HG02870 (cell line): ENCODE measurements around the gene ITPR2.

Experiments
- ATAC-seq: cut with Tn5 transposase; IDR thresholded peaks from one replicate; pipeline ENCODE4 v1.9.1; 2021; ENCODE audit warnings: mild to moderate bottlenecking, moderate library complexity; ENCODE audit not compliant: unreplicated experiment

The ITPR2 gene

GRCh38 chr12:26735249-26735639 is 97.8 kb downstream of the ITPR2 start:
- ATAC-seq: no peak

GRCh38 chr12:26734510-26735248 is 98.3 kb downstream of the ITPR2 start:
- no peak for ATAC-seq

GRCh38 chr12:26732005-26732908 is 100.7 kb downstream of the ITPR2 start:
- peak; percentile 47 for ATAC-seq

- ATAC-seq: no peak
These were observed 102.3 kb downstream of the ITPR2 start for GRCh38 chr12:26730481-26731350.

GRCh38 chr12:26729137-26729671 is 103.8 kb downstream of the ITPR2 start:
- ATAC-seq: peak; percentile 41

GRCh38 chr12:26728205-26729050 is 104.6 kb downstream of the ITPR2 start:
- ATAC-seq: no peak

- ATAC-seq: no peak
These were observed 105.4 kb downstream of the ITPR2 start for GRCh38 chr12:26727482-26728204.

GRCh38 chr12:26726956-26727355 is 106.0 kb downstream of the ITPR2 start:
- ATAC-seq: no peak

GRCh38 chr12:26725276-26725916 is 107.6 kb downstream of the ITPR2 start:
- ATAC-seq: no peak

GRCh38 chr12:26724309-26724702 is 108.7 kb downstream of the ITPR2 start:
- ATAC-seq: no peak

- peak; percentile 49 for ATAC-seq
These were observed 109.3 kb downstream of the ITPR2 start for GRCh38 chr12:26723379-26724308.

GRCh38 chr12:26721800-26722199 is 111.2 kb downstream of the ITPR2 start:
- ATAC-seq: no peak

- ATAC-seq: no peak
These were observed 113.1 kb downstream of the ITPR2 start for GRCh38 chr12:26719852-26720251.

GRCh38 chr12:26717757-26718156 is 115.2 kb downstream of the ITPR2 start:
- no peak for ATAC-seq

- no peak for ATAC-seq
These were observed 117.8 kb downstream of the ITPR2 start for GRCh38 chr12:26715232-26715631.

GRCh38 chr12:26713885-26714383 is 119.1 kb downstream of the ITPR2 start:
- peak; percentile 81 for ATAC-seq

GRCh38 chr12:26712892-26713291 is 120.1 kb downstream of the ITPR2 start:
- ATAC-seq: no peak
